Suprapubic skin (tissue), 3 donors: ENCODE measurements around the gene BRWD1.

Experiments used
- POLR2A ChIP-seq, 2 donors: fragments of 450-650 bp; IDR thresholded peaks; one replicate each; pipeline ENCODE4 v1.6.1; 2017; ENCODE audit warnings: antibody characterized with exemption in 2 of 2, mild to moderate bottlenecking in 2 of 2, moderate library complexity in 2 of 2
- TF ChIP-seq, protein P1 (sequence below), 2 donors: fragments of 200-600 bp in 1 of 2; fragments of 450-650 bp in 1 of 2; sonication (generic) in 1 of 2; IDR thresholded peaks; one replicate each; pipeline ENCODE4 v1.5.1; 2016 to 2019; ENCODE audit warnings: antibody characterized with exemption in 2 of 2, mild to moderate bottlenecking in 1 of 2, moderate library complexity in 1 of 2

DNA sequence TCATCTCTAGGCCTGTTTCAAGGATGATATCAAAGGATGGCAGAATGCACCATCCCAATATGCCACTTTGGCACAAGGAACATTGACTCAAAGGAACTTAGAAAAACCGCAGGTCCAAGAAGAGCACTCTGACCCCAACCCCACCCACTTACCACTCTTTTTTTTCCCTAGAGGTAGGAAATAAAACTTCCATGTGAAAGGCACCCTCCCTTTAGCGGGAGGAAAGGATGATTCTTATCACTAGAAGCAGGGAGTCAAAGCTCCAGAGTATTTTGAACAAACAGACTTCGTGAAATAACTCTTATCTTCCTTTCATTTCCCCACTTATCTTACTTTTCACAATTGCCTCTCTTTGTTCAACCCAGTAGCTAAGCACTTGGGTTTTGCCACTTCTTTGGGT, 152.4 kb downstream of the BRWD1 start:
- TF ChIP-seq, protein P1, sequence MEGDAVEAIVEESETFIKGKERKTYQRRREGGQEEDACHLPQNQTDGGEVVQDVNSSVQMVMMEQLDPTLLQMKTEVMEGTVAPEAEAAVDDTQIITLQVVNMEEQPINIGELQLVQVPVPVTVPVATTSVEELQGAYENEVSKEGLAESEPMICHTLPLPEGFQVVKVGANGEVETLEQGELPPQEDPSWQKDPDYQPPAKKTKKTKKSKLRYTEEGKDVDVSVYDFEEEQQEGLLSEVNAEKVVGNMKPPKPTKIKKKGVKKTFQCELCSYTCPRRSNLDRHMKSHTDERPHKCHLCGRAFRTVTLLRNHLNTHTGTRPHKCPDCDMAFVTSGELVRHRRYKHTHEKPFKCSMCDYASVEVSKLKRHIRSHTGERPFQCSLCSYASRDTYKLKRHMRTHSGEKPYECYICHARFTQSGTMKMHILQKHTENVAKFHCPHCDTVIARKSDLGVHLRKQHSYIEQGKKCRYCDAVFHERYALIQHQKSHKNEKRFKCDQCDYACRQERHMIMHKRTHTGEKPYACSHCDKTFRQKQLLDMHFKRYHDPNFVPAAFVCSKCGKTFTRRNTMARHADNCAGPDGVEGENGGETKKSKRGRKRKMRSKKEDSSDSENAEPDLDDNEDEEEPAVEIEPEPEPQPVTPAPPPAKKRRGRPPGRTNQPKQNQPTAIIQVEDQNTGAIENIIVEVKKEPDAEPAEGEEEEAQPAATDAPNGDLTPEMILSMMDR (IDR thresholded peaks at IDR 0.05) = no peak
- no peak for TF ChIP-seq POLR2A (IDR thresholded peaks at IDR 0.05)
